Endothelial cell (in vitro differentiated cells): ENCODE measurements around the gene GPC2. TPM values are rescaled to one million over a fixed set of nuclear protein-coding genes. Genes with fewer than 3 reads are reported as not detected.
"Not testable (repeated sequence)": the region's sequence is repeated elsewhere in the genome, so short reads cannot be mapped to it uniquely, and the experiment has no call there.

ENCODE experiments used
- DNase-seq: peaks from one replicate; pipeline ENCODE4 v3.0.0; 2021; ENCODE audit warnings: low spot score
- H3K27ac Mint-ChIP-seq: one replicate; pipeline ENCODE4 v1.8.0; 2021; ENCODE audit warnings: mixed read lengths, inconsistent platforms; ENCODE audit not compliant: unreplicated experiment
- H3K27me3 Mint-ChIP-seq: one replicate; pipeline ENCODE4 v1.8.0; 2021; ENCODE audit warnings: mild to moderate bottlenecking, moderate library complexity, mixed read lengths, inconsistent platforms; ENCODE audit not compliant: unreplicated experiment
- H3K36me3 Mint-ChIP-seq: one replicate; pipeline ENCODE4 v1.8.0; 2021; ENCODE audit warnings: mild to moderate bottlenecking, low read depth, mixed read lengths, inconsistent platforms; ENCODE audit not compliant: unreplicated experiment
- H3K4me1 Mint-ChIP-seq: one replicate; pipeline ENCODE4 v1.8.0; 2021; ENCODE audit warnings: mild to moderate bottlenecking, mixed read lengths, inconsistent platforms; ENCODE audit not compliant: unreplicated experiment
- H3K4me3 Mint-ChIP-seq: one replicate; pipeline ENCODE4 v1.8.0; 2021; ENCODE audit warnings: mild to moderate bottlenecking, mixed read lengths, inconsistent platforms; ENCODE audit not compliant: unreplicated experiment
- H3K9me3 Mint-ChIP-seq: one replicate; pipeline ENCODE4 v1.8.0; 2021; ENCODE audit warnings: mixed read lengths, inconsistent platforms; ENCODE audit not compliant: unreplicated experiment
- total RNA-seq: library from RNA; stranded (reverse); fragmentation: NEBNext Ultra II Directional; extraction: Animal tissue kit (Norgen Biotek cat#: 25700); gene quantifications from one replicate; pipeline ENCODE4 v1.2.1, GENCODE V29; 2021; ENCODE audit not compliant: unreplicated experiment
- TF ChIP-seq, protein P1 (sequence below): fragments of 200-600 bp; sonication (generic); IDR thresholded peaks from one replicate; pipeline ENCODE4 v1.5.0; 2021; ENCODE audit warnings: antibody characterized with exemption; ENCODE audit not compliant: unreplicated experiment

Gene GPC2
- total RNA-seq, 1 donor from 2014 or later, result 27.2 TPM

- H3K9me3 Mint-ChIP-seq, result no peaks in the 10 kb centered on the region
- H3K4me3 Mint-ChIP-seq, result no peak overlapping the region
- H3K4me1 Mint-ChIP-seq, result peaks cover 11% of the 10 kb centered on the region
- DNase-seq, result peak; percentile 90
- H3K27ac Mint-ChIP-seq, result no peak overlapping the region
- no peaks in the 10 kb centered on the region for H3K36me3 Mint-ChIP-seq
- TF ChIP-seq, protein P1, sequence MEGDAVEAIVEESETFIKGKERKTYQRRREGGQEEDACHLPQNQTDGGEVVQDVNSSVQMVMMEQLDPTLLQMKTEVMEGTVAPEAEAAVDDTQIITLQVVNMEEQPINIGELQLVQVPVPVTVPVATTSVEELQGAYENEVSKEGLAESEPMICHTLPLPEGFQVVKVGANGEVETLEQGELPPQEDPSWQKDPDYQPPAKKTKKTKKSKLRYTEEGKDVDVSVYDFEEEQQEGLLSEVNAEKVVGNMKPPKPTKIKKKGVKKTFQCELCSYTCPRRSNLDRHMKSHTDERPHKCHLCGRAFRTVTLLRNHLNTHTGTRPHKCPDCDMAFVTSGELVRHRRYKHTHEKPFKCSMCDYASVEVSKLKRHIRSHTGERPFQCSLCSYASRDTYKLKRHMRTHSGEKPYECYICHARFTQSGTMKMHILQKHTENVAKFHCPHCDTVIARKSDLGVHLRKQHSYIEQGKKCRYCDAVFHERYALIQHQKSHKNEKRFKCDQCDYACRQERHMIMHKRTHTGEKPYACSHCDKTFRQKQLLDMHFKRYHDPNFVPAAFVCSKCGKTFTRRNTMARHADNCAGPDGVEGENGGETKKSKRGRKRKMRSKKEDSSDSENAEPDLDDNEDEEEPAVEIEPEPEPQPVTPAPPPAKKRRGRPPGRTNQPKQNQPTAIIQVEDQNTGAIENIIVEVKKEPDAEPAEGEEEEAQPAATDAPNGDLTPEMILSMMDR, result peak; percentile 92
- H3K27me3 Mint-ChIP-seq, result no peaks in the 10 kb centered on the region
Measured at GRCh38 chr7:100130608-100131453, 46.4 kb downstream of the GPC2 start.

DNA sequence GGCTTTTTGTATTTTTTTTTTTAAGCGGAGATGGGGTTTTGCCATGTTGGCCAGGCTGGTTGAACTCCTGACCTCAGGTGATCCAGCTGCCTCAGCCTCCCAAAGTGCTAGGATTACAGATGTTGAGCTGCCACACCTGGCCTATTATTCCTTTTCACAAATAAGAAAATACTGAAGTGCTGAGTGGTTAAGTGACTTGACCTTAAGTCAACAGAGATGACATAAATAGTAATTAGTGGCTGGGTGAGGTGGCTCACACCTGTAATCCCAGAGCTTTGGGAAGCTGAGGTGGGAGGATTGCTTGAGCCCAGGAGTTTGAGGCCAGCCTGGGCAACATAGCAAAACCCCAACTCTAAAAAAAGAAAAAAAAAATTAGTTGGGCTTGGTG, 47.0 kb downstream of the GPC2 start:
- not testable (repeated sequence) for DNase-seq, H3K4me3 Mint-ChIP-seq, H3K27me3 Mint-ChIP-seq, H3K9me3 Mint-ChIP-seq, H3K36me3 Mint-ChIP-seq, H3K27ac Mint-ChIP-seq
- H3K4me1 Mint-ChIP-seq, result peaks cover 11% of the 10 kb centered on the region

DNA sequence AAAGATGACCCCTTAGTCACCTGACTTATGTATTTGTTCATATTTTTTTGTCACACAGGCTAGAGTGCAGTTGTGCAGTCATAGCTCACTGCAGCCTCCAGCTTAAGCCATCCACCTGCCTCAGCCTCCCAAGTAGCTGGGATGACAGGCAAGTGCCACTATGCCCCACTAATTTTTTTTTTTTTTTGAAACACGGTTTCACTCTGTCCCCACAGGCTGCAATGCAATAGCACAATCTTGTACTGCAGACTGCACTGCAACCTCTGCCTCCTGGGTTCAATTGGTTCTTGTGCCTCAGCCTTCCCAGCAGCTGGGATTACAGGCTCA, 48.6 kb downstream of the GPC2 start:
- peaks cover 2% of the 10 kb centered on the region for H3K27me3 Mint-ChIP-seq
- peaks cover 22% of the 10 kb centered on the region for H3K4me1 Mint-ChIP-seq
- TF ChIP-seq, protein P1, result no peak
- H3K4me3 Mint-ChIP-seq, result peak overlapping the region; percentile 85
- no peak for DNase-seq
- peaks cover 5% of the 10 kb centered on the region for H3K36me3 Mint-ChIP-seq
- H3K9me3 Mint-ChIP-seq, result no peaks in the 10 kb centered on the region
- H3K27ac Mint-ChIP-seq, result no peak overlapping the region

DNA sequence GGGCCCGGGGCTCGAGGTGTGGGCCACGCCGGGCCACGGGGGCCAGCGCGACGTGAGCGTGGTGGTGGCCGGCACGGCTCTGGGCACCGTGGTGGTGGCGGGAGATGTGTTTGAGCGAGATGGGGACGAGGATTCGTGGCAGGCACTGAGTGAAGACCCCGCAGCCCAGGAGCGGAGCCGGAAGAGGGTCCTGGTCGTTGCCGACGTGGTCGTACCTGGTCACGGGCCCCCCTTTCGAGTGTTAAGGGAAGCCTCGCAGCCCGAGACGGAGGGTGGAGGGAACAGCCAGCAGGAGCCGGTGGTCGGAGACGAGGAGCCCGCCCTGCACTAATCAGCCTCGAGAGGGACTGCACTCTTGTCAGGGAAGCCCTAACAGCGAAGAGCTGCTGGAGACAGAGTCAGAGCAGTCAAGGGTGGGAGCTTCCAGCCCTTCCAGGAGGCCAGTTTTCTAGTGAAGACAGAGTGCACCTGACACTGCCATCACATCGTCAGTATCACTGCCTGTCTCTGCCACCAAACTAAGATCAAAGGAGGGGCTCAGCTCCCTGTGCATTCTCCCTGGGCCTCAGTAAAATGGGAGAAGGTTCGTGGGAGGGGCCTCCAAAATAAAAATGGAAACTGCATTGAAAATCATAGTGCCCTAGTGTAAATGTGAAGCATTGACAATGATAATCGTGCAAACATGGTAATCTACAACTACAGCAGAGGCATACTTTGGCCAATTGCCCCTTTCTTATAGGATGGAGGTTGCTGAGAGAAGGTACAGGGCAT, 49.1 kb downstream of the GPC2 start:
- peaks cover 22% of the 10 kb centered on the region for H3K4me1 Mint-ChIP-seq
- peak overlapping the region; percentile 85 for H3K4me3 Mint-ChIP-seq
- H3K36me3 Mint-ChIP-seq, result peaks cover 5% of the 10 kb centered on the region
- TF ChIP-seq, protein P1, result no peak
- peaks cover 2% of the 10 kb centered on the region for H3K27me3 Mint-ChIP-seq
- H3K27ac Mint-ChIP-seq, result no peak overlapping the region
- peak; percentile 37 for DNase-seq
- no peaks in the 10 kb centered on the region for H3K9me3 Mint-ChIP-seq

- peak; percentile 83 for DNase-seq
- H3K27ac Mint-ChIP-seq, result peak within 1 kb of the TSS; percentile 97
- peaks cover 6% of the 10 kb centered on the region for H3K27me3 Mint-ChIP-seq
- peak within 1 kb of the TSS; percentile 99 for H3K4me3 Mint-ChIP-seq
- H3K9me3 Mint-ChIP-seq, result no peaks in the 10 kb centered on the region
- H3K4me1 Mint-ChIP-seq, result peaks cover 19% of the 10 kb centered on the region
- TF ChIP-seq, protein P1, result no peak
- H3K36me3 Mint-ChIP-seq, result peaks cover 8% of the 10 kb centered on the region
Measured at GRCh38 chr7:100126931-100127865, 50.0 kb downstream of the GPC2 start, which contains the start of gene MBLAC1. Gene MBLAC1 (plus strand): TSS chr7:100126967. CDS start chr7:100127396, 429 bp downstream.
